ENCODE data around the gene TELO2.

TELO2 gene

DNA sequence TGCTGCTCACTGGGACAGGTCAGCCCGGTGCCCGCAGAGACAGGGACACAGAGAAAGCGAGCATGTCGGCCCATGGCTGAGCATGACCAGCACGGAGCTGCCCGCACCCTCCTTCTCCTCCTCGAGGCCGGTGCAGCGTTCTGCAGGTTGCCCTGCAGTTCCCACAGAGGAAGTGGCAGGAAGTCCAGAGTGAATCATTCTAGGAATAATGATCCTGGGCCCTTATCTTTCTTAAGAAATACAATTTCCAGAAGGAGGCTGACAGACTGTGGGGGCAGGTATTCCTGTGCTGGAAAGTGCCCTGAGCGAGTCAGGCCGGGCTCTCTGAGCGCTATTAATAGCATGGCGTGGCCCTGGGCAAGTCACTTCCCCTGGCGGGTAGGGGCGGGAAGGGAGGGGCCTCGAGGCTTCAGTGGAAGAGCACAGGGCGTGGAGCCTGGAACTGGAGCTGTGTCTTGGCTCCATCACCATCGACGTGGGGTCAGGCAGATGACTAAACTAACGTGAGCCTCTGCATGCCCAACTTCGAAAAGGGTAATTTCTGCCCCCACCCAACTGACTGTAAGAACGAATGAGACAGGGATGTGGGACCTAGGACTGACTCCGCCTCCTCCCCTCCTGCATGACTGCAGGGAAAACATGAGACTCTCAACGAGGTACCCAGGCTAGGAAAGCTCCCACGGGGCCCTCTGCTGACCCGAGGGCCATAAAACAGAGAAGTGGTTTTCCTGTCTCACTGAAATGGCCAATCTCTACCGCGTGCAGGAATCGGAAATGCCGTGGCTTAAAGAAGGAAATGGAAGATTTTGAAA, 50.1 kb downstream of the TELO2 start:
- TF ChIP-seq, protein P1, sequence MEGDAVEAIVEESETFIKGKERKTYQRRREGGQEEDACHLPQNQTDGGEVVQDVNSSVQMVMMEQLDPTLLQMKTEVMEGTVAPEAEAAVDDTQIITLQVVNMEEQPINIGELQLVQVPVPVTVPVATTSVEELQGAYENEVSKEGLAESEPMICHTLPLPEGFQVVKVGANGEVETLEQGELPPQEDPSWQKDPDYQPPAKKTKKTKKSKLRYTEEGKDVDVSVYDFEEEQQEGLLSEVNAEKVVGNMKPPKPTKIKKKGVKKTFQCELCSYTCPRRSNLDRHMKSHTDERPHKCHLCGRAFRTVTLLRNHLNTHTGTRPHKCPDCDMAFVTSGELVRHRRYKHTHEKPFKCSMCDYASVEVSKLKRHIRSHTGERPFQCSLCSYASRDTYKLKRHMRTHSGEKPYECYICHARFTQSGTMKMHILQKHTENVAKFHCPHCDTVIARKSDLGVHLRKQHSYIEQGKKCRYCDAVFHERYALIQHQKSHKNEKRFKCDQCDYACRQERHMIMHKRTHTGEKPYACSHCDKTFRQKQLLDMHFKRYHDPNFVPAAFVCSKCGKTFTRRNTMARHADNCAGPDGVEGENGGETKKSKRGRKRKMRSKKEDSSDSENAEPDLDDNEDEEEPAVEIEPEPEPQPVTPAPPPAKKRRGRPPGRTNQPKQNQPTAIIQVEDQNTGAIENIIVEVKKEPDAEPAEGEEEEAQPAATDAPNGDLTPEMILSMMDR (IDR thresholded peaks at IDR 0.05; ENCODE audit: borderline replicate concordance, insufficient read depth, low read depth, low read length): no peak
- H3K4me3 ChIP-seq (ENCODE audit: low read depth, low read length): no peak overlapping the region

DNA sequence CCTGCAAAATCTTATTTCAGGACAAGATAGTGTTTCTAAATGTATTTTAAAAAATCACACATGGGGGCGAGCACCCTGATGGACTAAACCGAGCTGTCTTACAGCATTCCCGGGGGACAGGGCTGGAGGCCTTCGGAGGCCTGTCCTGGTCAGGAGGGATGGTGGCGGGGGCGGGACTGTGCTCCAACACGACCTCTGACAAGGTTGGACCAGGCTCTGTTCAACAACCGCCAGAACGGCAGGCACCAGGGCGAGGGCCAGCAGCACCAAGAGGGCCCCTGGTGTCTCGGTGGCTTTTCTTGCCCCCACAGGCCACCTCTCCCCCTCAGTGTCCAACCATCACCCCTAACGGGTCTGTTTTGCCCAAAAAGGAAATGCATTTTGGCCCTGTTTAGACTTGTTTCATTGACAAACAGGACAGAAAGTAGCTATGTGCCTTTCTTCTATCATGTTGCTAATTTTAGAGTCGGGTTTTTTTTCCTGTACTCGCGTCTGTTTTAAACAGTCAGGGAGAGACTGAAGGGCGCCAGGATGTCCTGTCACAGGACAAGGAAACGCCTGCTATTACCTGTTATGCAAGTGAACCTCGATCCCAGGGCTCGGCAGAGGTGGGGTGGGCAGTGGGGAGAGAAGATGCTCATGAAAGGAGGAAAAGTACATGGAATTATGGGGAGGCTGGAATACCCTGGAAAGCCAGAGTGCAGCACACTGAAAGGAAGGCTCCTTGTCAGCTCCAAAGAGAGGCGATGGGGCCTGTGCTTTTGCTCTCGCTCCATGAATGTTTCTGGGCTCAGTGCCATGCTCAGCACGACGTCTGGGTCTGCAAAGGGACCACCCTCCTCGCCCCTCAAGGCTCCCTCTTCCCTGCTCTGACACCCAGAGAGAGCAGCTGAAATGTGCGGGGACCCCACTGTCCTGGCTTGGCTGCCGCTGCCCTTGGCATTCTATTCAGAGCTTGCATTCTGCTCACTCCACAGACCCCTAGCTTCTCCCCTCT, 52.2 kb downstream of the TELO2 start:
- TF ChIP-seq, protein P1 (IDR thresholded peaks at IDR 0.05; ENCODE audit: borderline replicate concordance, insufficient read depth, low read depth, low read length): no peak
- H3K4me3 ChIP-seq (ENCODE audit: low read depth, low read length): no peak overlapping the region

DNA sequence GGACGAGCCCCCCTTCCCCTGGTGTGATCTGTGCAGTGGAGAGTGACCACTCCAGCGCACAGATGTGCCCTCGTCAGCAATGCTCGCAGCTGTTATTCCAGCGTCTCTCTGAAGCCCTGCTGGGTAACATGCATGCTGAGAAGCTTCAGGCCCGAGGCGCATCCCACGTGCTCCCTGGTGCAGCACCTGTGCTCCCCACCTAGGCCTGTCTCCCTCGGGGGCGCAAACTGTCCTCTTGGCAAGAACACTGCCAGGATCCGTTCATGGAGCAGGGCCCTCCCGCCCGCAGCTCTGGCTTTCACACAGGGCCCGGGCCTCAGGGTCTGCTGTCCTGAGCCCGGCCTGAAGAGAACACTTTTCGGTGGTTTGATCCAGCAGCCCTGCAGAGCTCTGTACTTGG, 53.3 kb downstream of the TELO2 start:
- H3K4me3 ChIP-seq (ENCODE audit: low read depth, low read length): no peak overlapping the region
- TF ChIP-seq, protein P1 (IDR thresholded peaks at IDR 0.05; ENCODE audit: borderline replicate concordance, insufficient read depth, low read depth, low read length): no peak

DNA sequence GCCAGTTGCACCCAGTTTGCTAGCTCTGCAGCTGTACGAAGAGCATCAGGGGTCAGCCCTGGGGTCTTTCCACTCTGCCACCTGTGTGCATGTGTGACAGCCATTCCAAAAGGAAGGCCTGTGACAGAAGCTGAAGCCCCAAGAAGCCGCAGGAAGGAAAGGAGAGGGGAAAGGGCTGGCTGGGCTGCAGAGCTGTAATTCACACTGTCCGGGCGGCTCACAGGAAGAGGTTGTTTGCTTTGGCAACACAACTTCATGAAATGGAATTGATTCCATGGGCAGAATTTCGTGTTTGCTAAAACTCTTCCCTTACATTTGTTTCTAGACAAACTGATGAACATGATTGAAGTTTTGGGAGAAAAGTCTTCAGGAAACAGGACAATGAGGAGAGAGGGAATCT, 55.1 kb downstream of the TELO2 start:
- H3K4me3 ChIP-seq (ENCODE audit: low read depth, low read length): no peak overlapping the region
- TF ChIP-seq, protein P1 (IDR thresholded peaks at IDR 0.05; ENCODE audit: borderline replicate concordance, insufficient read depth, low read depth, low read length): no peak

DNA sequence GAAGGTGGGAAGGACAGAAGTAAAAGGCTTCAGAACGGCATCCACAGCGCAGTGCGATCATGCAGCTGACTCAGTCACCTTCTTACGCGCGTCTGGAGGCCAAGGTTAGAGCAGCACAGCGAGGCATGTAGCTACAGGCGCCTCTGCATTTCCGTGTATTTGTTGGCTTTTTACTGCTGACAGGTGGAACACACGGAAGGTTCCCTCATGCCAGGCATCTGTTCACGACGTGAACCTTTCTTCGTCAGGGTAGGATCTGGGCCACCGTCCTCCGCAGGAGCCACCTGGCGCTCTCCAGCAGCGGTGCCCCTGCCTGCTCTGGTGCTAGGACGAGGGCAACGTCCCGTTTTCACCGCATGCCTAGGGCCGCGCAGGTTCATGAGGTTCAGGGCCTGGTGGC, 55.6 kb downstream of the TELO2 start:
- TF ChIP-seq, protein P1 (IDR thresholded peaks at IDR 0.05; ENCODE audit: borderline replicate concordance, insufficient read depth, low read depth, low read length): no peak
- no peak overlapping the region for H3K4me3 ChIP-seq (ENCODE audit: low read depth, low read length)

DNA sequence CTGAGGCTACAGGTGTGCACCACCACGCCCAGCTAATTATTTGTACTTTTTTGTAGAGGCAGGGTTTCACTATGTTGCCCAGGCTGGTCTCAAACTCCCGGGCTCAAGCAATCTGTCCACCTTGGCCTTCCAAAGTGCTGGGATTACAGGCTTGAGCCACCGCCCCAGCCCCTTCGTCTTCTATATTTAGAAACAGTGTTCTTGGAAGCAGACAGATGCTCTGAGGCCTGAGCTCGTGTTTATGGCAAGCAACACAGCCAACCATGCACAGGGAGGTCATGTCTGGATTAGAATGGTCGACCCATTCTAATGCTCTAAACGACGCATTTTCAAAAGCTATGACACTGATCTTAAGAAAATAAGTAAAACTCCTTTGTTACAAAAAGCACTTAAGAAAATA, 56.9 kb downstream of the TELO2 start:
- TF ChIP-seq, protein P1 (IDR thresholded peaks at IDR 0.05; ENCODE audit: borderline replicate concordance, insufficient read depth, low read depth, low read length): no peak
- no peak overlapping the region for H3K4me3 ChIP-seq (ENCODE audit: low read depth, low read length)

All from GM12875 (cell line).